AG04450 (cell line): ENCODE measurements around the gene PIP5KL1. TPM values are rescaled to one million over a fixed set of nuclear protein-coding genes. Genes with fewer than 3 reads are reported as not detected.

Source experiments
- CTCF ChIA-PET: fragments of 300-600, 350-600 bp; formaldehyde crosslinking; extraction: SDS; loops from one replicate; lab custom pipeline; 2022; ENCODE audit warnings: antibody characterized with exemption, inconsistent platforms; lab: Charles Lee
- POLR2A ChIA-PET: fragments of 350-600 bp; formaldehyde crosslinking; extraction: SDS; loops from one replicate; lab custom pipeline; 2021; ENCODE audit warnings: antibody characterized with exemption, inconsistent platforms; lab: Yijun Ruan, JAX
- DNase-seq: peaks from one replicate; pipeline ENCODE4 v3.0.0-alpha.2; 2011; ENCODE audit warnings: low read depth, low spot score
- H3K27ac ChIP-seq: one replicate; pipeline ENCODE4 v1.5.1; 2012; ENCODE audit warnings: low read depth, low read length, control low read depth
- H3K27me3 ChIP-seq: one replicate; pipeline ENCODE4 v1.6.0; 2012; ENCODE audit warnings: low read length; ENCODE audit not compliant: control insufficient read depth, insufficient read depth
- H3K4me3 ChIP-seq: 2 replicates; pipeline ENCODE4 v1.5.1; 2011; ENCODE audit warnings: mild to moderate bottlenecking, low read depth, low read length, control low read depth
- H3K9me3 ChIP-seq: 2 replicates; pipeline ENCODE4 v1.5.1; 2012; ENCODE audit warnings: low read length; ENCODE audit not compliant: control insufficient read depth, insufficient read depth
- polyA plus RNA-seq: library from polyadenylated mRNA; depleted of rRNA; stranded (reverse); fragments of >200 nt; gene quantifications from 2 replicates; pipeline ENCODE4 v1.2.3, GENCODE V29; 2011
- TF ChIP-seq, protein P1 (sequence below): IDR thresholded peaks from 2 replicates; pipeline ENCODE4 v1.5.1; 2011; ENCODE audit warnings: low read depth, low read length, control low read depth, inconsistent platforms

The PIP5KL1 gene
- polyA plus RNA-seq, 1 experiment: 1.2 TPM

DNA sequence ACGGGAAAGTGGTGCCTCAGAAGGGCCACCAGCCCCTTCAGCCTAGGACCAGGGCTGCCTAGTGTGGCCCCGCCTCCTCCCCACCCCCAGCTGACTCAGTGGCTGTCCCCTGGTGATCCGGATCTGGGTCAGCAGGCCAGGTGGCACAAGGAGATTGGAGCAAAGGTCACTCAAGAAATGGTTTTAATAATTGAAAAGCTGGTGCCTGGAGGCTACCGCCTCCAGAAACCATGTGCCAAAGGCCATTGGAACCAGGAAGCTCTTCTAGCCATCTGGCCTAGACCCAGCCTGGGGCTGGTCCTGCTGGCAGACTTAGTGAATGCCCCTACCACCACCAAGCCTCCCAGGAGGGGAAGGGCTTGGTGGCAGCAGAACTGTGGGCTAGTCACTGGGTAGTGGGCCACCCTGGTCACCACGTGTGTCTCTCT is 15.2 kb downstream of the PIP5KL1 start:
- ChIA-PET CTCF (interaction anchor here (1.0 to 1.5 kb wide), 2 partner anchors 131 to 180 kb away, joined by 3 read pairs; partner anchors contain the start of gene TOR2A), POLR2A (no interaction called here)
- TF ChIP-seq, protein P1, sequence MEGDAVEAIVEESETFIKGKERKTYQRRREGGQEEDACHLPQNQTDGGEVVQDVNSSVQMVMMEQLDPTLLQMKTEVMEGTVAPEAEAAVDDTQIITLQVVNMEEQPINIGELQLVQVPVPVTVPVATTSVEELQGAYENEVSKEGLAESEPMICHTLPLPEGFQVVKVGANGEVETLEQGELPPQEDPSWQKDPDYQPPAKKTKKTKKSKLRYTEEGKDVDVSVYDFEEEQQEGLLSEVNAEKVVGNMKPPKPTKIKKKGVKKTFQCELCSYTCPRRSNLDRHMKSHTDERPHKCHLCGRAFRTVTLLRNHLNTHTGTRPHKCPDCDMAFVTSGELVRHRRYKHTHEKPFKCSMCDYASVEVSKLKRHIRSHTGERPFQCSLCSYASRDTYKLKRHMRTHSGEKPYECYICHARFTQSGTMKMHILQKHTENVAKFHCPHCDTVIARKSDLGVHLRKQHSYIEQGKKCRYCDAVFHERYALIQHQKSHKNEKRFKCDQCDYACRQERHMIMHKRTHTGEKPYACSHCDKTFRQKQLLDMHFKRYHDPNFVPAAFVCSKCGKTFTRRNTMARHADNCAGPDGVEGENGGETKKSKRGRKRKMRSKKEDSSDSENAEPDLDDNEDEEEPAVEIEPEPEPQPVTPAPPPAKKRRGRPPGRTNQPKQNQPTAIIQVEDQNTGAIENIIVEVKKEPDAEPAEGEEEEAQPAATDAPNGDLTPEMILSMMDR: no peak
- DNase-seq: no peak
- H3K27ac ChIP-seq: no peak overlapping the region
- H3K9me3 ChIP-seq: no peaks in the 10 kb centered on the region; the same call in 1 of the 2 replicates
- H3K27me3 ChIP-seq: no peaks in the 10 kb centered on the region
- no peak overlapping the region for H3K4me3 ChIP-seq

DNA sequence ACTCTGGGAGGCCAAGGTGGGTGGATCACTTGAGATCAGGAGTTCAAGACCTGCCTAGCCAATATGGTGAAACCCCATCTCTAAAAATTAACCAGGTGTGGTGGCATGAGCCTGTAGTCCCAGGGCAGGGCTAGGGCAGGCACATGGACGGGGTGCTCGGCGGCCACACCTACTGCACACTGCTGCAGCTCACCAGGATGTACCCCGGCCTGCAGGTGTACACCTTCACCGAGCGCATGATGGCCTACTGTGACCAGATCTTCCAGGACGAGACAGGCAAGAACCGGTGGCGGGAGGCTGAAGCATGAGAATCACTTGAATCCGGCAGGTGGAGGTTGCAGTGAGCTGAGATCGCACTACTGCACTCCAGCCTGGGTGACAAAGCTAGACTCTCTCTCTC is 16.9 kb downstream of the PIP5KL1 start:
- H3K27me3 ChIP-seq: no peaks in the 10 kb centered on the region
- POLR2A ChIA-PET: interaction anchor here (0.6 to 0.7 kb wide), 2 partner anchors 16 to 24 kb away, joined by 3 to 7 read pairs; no protein-coding TSS in a partner anchor
- CTCF ChIA-PET: interaction anchor here (1.0 kb wide), 1 partner anchor 44 kb away, joined by 3 read pairs; no protein-coding TSS in a partner anchor
- no peaks in the 10 kb centered on the region; the same call in 1 of the 2 replicates for H3K9me3 ChIP-seq
- TF ChIP-seq, protein P1: no peak
- no peak overlapping the region for H3K4me3 ChIP-seq
- H3K27ac ChIP-seq: no peak overlapping the region
- DNase-seq: no peak

DNA sequence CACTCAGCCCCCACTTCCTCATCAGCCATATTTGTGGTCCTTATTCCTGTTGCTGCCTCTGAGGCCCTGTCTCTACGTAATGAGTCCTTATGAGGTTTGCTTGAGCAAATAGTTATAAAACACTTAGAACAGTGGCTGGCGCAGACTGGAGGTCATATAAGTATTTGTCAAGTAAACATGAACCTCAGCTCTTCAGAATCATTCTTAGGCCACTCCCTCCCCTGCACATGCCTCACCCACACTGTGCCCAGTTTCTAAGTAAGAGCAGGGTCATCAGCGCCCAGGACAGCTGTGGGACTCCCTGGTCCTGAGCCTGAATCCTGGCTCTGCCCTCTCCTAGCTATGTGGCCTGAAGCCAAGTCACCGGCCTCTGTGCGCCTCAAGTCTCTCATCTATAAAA is 17.7 kb downstream of the PIP5KL1 start:
- no peak for DNase-seq
- CTCF ChIA-PET: interaction anchor here (0.6 to 1.0 kb wide), 2 partner anchors 19 to 43 kb away, joined by 3 to 7 read pairs; no protein-coding TSS in a partner anchor
- no peaks in the 10 kb centered on the region; the same call in 1 of the 2 replicates for H3K9me3 ChIP-seq
- H3K27me3 ChIP-seq: no peaks in the 10 kb centered on the region
- TF ChIP-seq, protein P1: no peak
- no peak overlapping the region for H3K4me3 ChIP-seq
- POLR2A ChIA-PET: no interaction called here
- H3K27ac ChIP-seq: no peak overlapping the region

DNA sequence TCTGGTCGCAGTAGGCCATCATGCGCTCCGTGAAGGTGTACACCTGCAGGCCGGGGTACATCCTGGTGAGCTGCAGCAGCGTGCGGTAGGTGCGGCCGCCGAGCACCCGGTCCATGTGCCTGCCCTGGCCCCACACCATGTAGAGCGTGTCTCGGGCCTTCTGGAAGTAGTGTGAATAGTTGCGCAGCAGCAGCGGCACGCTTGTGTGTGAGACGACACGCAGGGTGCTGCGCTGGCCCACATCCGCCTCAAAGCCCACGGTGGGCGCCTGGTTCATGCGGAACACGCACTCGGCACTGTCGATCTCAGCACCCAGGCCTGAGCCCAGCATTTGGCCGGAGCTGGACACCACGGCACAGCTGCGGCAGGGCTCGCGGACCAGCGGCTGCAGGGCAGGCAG is 18.3 kb downstream of the PIP5KL1 start:
- TF ChIP-seq, protein P1: no peak

DNA sequence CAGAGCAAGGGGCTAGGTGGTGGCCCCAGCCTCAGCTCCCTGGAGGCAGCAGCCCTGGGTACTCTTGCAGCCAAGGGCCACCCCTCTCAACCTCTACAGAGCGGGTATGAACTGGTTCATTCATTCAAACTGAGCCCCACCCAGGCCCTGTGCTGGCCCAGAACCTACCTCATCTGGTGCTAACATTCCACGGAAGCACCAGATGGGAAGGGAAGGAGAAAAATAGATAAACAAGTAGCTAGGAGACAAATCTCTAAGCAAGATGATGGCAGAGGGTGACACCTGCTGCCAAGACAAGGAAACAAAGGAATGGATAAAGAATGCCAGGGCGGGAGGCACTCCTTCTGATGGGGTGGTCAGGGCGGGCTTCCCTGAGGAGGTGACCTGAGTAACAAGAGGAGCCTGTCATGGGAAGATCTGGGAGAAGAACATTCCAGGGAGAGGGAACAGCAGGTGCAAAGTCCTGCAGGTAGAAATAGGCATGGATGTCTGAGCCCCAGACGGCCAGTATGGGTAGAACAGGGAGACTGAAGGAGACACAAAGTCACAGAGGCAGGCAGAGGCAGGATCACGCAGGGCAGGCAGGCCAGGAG is 19.9 kb downstream of the PIP5KL1 start:
- CTCF ChIA-PET: interaction anchor here (1.0 kb wide), 1 partner anchor 32 kb away, joined by 3 read pairs; no protein-coding TSS in a partner anchor
- Histone ChIP-seq H3K27ac (no peak overlapping the region), H3K4me3 (no peak overlapping the region), H3K27me3 (no peaks in the 10 kb centered on the region), H3K9me3 (no peaks in the 10 kb centered on the region)
- DNase-seq: no peak
- POLR2A ChIA-PET: no interaction called here
- TF ChIP-seq, protein P1: no peak

More for the DNA sequence above, 18.3 kb downstream of the PIP5KL1 start:
- no peak overlapping the region for H3K27ac ChIP-seq
- ChIA-PET CTCF (no interaction called here), POLR2A (no interaction called here)
- DNase-seq: no peak
- H3K4me3 ChIP-seq: no peak overlapping the region
- H3K27me3 ChIP-seq: no peaks in the 10 kb centered on the region
- H3K9me3 ChIP-seq: no peaks in the 10 kb centered on the region; the same call in 1 of the 2 replicates
